Ovary (tissue), 3 donors: ENCODE measurements around the gene PRLH.

Source experiments
- EP300 ChIP-seq: sonication (generic); formaldehyde crosslinking; IDR thresholded peaks from one replicate; pipeline ENCODE4 v1.6.1; 2017; ENCODE audit warnings: antibody characterized with exemption
- POLR2A ChIP-seq: fragments of 450-650 bp; IDR thresholded peaks from one replicate; pipeline ENCODE4 v1.6.1; 2017; ENCODE audit warnings: antibody characterized with exemption, mild to moderate bottlenecking, moderate library complexity
- TF ChIP-seq, protein P1 (sequence below), 3 donors: fragments of 450-650 bp in 2 of 3; fragments of 200-600 bp in 1 of 3; IDR thresholded peaks; one replicate each; pipeline versions ENCODE4 v1.5.1 to v1.8.0; 2016 to 2022; ENCODE audit warnings: antibody characterized with exemption in 3 of 3, mild to moderate bottlenecking in 1 of 3
- donor health status: DM: no; HTN: no; CAD: no.

DNA sequence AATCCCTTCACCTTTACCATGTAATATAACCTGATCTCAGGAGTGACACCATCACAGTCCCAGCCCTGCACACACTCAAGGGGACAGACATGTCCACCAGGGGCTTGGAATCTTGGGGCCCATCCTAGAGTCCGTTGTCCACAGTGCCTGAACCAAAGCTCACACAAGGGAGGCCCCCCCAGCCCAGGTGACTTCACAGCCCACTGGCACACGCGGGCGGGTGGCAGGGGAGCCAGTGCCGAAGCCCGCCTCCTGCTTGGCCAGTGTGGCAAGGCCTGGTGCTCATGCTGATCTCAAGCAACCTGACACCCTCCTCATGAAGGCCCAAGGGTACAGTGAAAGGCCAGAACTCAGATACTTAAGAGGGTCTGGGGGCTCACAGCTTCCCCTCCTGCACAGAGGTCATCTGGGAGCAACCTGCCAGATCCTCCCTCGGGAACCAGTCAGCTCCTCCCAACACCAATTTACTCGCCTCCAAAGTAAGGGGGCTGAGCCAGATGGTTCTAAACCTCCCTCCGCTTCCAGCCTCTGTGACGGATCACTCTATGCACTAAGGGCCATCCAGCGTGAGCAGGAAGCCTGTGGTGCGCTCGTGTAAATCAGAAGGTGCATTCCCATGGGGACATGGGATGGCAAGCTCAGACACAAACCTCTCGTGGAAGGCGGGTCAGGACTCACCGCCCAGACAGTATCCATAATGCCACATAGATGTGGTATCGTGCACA, 27.4 kb downstream of the PRLH start:
- TF ChIP-seq, protein P1, sequence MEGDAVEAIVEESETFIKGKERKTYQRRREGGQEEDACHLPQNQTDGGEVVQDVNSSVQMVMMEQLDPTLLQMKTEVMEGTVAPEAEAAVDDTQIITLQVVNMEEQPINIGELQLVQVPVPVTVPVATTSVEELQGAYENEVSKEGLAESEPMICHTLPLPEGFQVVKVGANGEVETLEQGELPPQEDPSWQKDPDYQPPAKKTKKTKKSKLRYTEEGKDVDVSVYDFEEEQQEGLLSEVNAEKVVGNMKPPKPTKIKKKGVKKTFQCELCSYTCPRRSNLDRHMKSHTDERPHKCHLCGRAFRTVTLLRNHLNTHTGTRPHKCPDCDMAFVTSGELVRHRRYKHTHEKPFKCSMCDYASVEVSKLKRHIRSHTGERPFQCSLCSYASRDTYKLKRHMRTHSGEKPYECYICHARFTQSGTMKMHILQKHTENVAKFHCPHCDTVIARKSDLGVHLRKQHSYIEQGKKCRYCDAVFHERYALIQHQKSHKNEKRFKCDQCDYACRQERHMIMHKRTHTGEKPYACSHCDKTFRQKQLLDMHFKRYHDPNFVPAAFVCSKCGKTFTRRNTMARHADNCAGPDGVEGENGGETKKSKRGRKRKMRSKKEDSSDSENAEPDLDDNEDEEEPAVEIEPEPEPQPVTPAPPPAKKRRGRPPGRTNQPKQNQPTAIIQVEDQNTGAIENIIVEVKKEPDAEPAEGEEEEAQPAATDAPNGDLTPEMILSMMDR (IDR thresholded peaks at IDR 0.05): no peak
- TF ChIP-seq EP300 (no peak), POLR2A (no peak)
